ENCODE measurements around the gene CHST8.

DNA sequence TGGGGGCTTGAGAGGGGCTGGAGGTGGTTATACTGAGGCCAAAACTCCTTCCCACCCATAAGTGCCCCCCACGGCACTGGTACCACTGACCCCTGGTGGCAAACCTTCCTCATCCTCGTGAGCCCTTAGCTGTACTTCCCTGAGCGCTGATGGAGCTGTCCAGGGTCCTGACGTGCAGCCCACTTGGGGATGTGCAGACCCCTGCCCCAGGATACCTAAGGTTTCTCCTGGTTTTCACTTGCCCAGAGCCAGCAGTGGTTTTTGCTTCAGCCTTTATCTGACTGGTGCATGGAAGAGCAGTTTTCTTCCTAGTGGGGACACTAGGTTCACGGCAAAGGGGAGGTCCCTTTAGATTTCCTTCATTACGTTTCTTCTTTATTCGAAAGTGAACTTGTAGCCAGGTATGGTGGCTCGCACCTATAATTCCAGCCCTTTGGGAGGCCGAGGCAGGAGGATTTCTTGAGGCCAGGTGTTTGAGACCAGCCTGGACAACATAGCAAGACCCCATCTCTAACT lies 146.2 kb downstream of the CHST8 start:
- TF ChIP-seq, protein P1, sequence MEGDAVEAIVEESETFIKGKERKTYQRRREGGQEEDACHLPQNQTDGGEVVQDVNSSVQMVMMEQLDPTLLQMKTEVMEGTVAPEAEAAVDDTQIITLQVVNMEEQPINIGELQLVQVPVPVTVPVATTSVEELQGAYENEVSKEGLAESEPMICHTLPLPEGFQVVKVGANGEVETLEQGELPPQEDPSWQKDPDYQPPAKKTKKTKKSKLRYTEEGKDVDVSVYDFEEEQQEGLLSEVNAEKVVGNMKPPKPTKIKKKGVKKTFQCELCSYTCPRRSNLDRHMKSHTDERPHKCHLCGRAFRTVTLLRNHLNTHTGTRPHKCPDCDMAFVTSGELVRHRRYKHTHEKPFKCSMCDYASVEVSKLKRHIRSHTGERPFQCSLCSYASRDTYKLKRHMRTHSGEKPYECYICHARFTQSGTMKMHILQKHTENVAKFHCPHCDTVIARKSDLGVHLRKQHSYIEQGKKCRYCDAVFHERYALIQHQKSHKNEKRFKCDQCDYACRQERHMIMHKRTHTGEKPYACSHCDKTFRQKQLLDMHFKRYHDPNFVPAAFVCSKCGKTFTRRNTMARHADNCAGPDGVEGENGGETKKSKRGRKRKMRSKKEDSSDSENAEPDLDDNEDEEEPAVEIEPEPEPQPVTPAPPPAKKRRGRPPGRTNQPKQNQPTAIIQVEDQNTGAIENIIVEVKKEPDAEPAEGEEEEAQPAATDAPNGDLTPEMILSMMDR (IDR thresholded peaks at IDR 0.05; ENCODE audit: insufficient read depth, low read depth, low read length) = no peak
- TF ChIP-seq EZH2 (IDR thresholded peaks at IDR 0.05; ENCODE audit: insufficient read depth, low read length) = no peak
